Stimulated activated memory B cell treated with anti-CD40 and anti-IgM and Interleukin-4, amounts not matched to agents 10 μg/mL and 1 μg/mL and 100 μg/mL, for 72 hours (primary cell): Measurements from ENCODE around the gene FAM170B.

ENCODE experiments used
- ATAC-seq: fragments of 150-1000 bp; cut with Tn5 transposase; 2 replicates; pipeline ENCODE4 v1.10.0; 2021
- H3K27ac Mint-ChIP-seq: one replicate; pipeline ENCODE4 v1.8.0; 2022; ENCODE audit warnings: mild to moderate bottlenecking, mixed read lengths
- H3K27me3 Mint-ChIP-seq: one replicate; pipeline ENCODE4 v1.8.0; 2022; ENCODE audit warnings: mixed read lengths
- H3K36me3 Mint-ChIP-seq: one replicate; pipeline ENCODE4 v1.8.0; 2022; ENCODE audit warnings: mixed read lengths
- H3K4me1 Mint-ChIP-seq: one replicate; pipeline ENCODE4 v1.8.0; 2022; ENCODE audit warnings: mixed read lengths
- H3K4me3 Mint-ChIP-seq: one replicate; pipeline ENCODE4 v1.8.0; 2022; ENCODE audit warnings: mild to moderate bottlenecking, moderate library complexity, mixed read lengths
- H3K9me3 Mint-ChIP-seq: one replicate; pipeline ENCODE4 v1.8.0; 2022; ENCODE audit warnings: mixed read lengths

The FAM170B gene

DNA sequence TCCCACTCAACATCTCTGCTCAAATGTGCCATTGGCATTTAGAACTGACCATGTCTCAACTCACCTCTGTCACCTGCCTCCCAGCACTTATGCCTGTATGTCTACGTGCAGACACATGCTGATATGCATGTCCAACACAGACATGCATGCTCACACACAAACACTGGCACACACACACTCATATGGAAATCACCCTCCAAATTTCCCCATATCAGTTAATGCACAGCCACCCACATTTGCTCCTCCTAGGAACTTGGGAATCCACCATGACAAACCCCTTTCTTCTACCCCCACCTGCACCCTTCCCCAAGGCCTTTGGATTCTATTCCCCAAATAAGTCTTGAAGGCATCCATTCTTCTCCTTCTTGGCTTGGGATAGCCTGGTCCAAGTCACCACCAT is 4.4 kb downstream of the FAM170B start:
- no peak overlapping the region for H3K27ac Mint-ChIP-seq
- peaks cover 23% of the 10 kb centered on the region for H3K27me3 Mint-ChIP-seq
- peaks cover 5% of the 10 kb centered on the region for H3K4me1 Mint-ChIP-seq
- H3K4me3 Mint-ChIP-seq: no peak overlapping the region
- H3K36me3 Mint-ChIP-seq: no peaks in the 10 kb centered on the region
- ATAC-seq: no peak
- no peaks in the 10 kb centered on the region for H3K9me3 Mint-ChIP-seq

DNA sequence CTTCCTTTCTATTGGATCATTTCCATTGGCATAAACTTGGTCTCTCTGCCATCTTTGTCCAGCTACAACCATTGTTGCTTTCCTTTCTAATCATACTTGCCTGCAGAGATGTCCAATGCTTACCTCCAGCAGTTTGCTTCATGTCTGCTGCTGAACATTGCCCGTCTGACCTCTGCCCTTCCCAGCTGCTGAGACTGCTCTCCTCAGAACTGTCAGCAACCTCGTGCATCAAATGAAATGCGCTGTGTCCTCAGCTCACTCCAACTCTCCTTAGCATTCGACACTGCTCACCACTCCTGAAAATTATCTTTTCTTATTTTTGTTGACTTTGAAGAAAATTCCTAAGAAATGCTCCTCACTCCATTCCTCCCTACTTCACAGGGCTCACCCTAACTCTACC is 5.0 kb downstream of the FAM170B start:
- Mint-ChIP-seq H3K4me1 (no peaks in the 10 kb centered on the region), H3K27ac (no peak overlapping the region), H3K27me3 (peaks cover 23% of the 10 kb centered on the region), H3K4me3 (no peak overlapping the region), H3K9me3 (no peaks in the 10 kb centered on the region), H3K36me3 (no peaks in the 10 kb centered on the region)
- ATAC-seq: no peak

DNA sequence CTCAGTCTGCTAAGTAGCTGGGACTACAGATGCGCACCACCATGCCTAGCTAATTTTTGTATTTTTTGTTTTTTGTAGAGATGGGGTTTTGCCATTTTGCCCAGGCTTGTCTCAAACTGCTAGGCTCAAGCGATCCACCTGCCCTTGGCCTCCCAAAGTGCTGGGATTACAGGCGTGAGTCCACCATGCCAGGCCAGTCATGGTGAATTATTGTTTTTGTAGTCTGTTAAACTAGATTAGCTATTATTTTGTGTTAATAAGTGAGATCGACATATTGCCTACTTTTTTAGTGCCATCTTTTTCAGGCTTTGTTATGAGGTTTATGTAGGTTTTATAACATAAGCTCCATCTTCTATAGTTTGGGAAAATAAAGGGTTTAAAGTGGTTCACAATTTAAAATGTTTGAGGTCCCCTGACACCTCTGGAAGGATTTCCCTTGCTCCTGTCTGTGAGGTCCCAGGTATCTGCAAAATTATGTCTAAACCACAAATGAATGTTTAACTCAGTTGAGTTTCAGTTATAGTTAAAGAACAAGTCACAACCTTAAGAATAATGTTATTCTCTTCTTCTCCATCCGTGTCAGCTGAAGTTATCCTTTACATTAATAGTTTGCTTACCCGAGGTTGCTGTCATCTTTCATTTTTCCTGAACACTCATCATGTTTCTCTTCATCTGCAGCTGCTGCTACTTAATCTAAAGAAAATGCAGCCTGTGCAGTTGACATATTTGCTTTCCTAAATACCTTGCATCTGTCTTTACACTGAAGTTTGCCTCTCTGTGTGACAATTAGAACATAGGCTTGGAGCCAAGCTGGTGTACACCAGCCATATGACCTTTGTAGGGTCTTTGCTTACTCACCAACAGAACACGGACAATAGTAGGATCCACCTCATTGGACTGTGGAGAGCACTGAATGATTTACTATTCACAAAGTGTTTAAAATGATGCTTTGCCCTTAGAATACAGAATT is 9.6 kb downstream of the FAM170B start:
- no peak for ATAC-seq
- H3K9me3 Mint-ChIP-seq: peaks cover 4% of the 10 kb centered on the region
- no peaks in the 10 kb centered on the region for H3K36me3 Mint-ChIP-seq

DNA sequence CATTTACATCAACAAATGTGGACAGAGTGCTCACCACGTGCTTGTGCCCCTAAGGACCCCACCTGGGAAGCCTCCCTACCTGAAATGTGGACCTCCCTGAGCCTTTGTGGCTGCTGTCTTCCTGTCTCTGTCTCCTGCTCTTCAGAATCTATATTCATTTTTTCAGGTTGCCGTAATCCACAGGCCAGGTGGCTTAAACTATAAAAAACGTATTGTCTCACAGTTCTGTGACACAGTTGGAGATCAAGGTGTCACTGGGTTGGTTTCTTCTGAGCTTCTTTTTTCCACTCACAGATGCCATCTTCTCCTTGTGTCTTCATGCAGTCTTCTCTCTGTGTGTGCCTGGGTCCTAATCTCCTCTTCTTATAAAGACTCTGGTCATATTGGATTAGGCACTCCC is 12.9 kb downstream of the FAM170B start:
- H3K27me3 Mint-ChIP-seq: peaks cover 8% of the 10 kb centered on the region
- no peak overlapping the region for H3K4me3 Mint-ChIP-seq
- no peak overlapping the region for H3K27ac Mint-ChIP-seq
- ATAC-seq: no peak
- no peaks in the 10 kb centered on the region for H3K4me1 Mint-ChIP-seq
- H3K9me3 Mint-ChIP-seq: peaks cover 4% of the 10 kb centered on the region
- H3K36me3 Mint-ChIP-seq: no peaks in the 10 kb centered on the region

More for the DNA sequence above, 9.6 kb downstream of the FAM170B start:
- Mint-ChIP-seq H3K27me3 (peaks cover 15% of the 10 kb centered on the region), H3K27ac (no peak overlapping the region), H3K4me1 (no peaks in the 10 kb centered on the region), H3K4me3 (no peak overlapping the region)

DNA sequence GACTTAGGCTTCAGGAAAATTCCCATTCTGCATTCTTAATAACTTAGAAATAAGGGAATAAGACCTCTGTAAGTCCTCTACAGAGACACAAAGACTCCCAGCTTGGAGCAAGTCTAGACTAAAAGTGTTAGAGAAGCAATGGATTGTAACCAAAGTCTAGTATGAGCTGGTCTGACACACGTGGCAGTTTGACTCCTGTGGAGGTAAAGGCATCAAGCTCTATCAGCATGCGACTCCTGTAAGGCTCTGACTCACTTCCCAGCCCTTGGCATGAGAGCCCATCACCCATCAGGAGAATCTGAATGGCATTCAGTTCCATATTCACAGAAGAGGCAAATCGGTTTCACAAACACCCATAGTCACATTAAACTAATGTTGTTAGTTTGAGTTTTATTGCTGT is 14.1 kb downstream of the FAM170B start:
- Mint-ChIP-seq H3K27ac (no peak overlapping the region), H3K36me3 (no peaks in the 10 kb centered on the region), H3K27me3 (peaks cover 12% of the 10 kb centered on the region), H3K4me3 (no peak overlapping the region), H3K9me3 (peaks cover 4% of the 10 kb centered on the region), H3K4me1 (no peaks in the 10 kb centered on the region)
- no peak for ATAC-seq

DNA sequence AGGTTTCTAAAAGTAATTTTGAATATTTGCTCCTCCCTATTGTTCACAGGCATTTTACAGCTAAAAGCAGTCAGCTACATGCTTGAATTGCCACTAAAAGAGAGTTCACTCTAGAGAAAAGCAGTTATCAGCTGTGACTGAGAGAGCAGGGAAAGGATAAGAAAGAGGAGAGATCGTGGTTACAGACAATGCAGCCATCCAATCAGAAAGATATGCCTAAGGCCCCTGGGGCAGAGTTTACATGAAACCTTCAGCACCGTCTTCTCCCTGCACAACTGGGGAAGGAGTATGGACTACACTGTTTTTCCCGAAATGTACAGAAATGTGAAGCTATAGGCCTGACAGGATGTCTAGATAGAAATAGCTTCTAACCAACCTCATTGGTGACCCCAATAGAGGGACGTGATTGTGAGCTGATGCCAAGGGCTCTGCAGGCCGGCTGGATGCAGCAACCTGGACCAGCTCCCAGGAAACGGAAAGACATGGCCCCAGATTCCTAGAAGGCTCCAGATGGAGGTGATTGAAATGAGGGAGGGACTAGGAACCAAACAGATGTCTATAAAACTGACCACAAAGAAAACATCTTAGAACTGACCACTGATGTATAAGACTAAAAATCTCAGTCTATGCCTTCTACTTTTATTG is 15.3 kb downstream of the FAM170B start:
- Mint-ChIP-seq H3K9me3 (peaks cover 4% of the 10 kb centered on the region), H3K36me3 (no peaks in the 10 kb centered on the region), H3K27me3 (peaks cover 24% of the 10 kb centered on the region), H3K4me1 (no peaks in the 10 kb centered on the region), H3K27ac (no peak overlapping the region), H3K4me3 (no peak overlapping the region)
- ATAC-seq: no peak

DNA sequence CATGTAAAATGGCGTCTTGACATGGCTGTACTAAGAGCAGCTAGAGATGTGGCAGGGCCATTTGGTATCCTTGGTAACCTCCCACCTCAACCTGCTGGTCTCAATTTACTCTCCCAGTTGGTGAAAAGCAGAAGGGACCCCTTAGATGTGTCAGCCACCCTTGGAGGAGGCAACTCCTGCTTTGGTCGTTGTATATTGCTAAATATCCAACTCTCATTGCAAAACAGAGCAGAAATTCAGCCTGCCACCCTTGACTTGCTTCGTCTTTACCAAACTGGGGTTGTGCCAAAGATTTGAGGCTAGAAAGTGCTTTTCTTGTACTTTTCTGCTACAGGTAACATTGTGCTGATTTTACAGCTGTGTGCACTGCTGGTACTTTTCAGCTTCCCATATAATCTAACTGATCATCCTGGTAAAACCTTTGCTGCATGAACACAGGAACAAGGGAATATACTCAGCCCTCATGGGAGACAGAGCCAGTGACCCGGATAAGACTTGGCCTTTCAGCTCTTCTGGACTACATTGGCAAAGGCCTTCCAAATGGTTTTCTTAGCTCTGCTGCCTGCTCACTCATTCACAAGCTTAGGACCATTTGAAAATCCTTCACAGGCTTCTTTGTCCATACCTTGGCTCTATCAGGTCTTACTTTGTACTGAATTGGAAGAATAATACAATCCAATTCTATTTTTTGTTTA is 16.3 kb downstream of the FAM170B start:
- Mint-ChIP-seq H3K36me3 (no peaks in the 10 kb centered on the region), H3K27ac (no peak overlapping the region), H3K4me1 (no peaks in the 10 kb centered on the region), H3K27me3 (peaks cover 26% of the 10 kb centered on the region), H3K4me3 (no peak overlapping the region), H3K9me3 (peaks cover 4% of the 10 kb centered on the region)
- no peak for ATAC-seq

DNA sequence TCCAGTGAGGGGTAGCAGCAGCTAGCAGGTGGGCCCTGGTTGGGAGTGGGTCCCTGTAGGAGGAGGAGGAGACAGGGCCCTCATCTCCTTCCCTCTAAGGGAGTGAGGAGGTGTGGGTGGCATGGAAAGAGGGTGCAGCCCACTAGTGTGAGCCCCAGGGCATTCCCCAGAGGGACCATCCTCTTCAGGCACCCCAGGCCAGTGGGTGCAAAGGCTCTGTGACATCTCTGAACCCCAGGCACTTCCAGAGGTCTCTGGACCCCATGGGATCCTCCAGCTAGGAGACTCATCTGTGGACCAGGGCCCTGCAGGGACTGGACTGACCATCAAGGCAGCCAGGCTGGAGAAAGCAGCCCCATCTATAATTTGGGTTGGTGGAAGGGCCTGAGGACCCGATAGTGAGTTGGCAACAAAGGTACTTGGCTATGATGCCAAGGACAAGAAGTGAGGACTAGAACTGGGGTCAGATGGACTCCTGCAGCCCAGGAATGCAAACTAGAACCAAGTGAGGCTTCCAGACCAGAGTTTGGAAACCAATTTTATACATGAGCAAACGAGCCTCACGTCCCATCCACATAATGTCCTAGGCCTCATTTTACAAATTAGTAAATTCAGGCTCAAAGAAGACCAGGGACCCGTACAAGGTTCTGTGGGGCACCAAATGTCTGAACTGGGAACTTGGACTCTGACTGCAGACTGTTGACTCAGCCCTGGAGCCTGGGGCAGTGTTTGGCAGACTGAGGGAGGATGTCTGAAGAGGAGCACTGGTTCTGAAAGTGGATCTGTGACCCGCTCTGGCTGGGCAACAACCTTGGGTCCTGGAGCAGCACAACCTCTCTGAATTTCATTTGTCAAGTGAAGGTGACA is 17.1 kb downstream of the FAM170B start:
- H3K27me3 Mint-ChIP-seq: peaks cover 26% of the 10 kb centered on the region
- H3K36me3 Mint-ChIP-seq: no peaks in the 10 kb centered on the region
- ATAC-seq: no peak
- no peaks in the 10 kb centered on the region for H3K4me1 Mint-ChIP-seq
- H3K9me3 Mint-ChIP-seq: peaks cover 2% of the 10 kb centered on the region
- H3K27ac Mint-ChIP-seq: no peak overlapping the region
- no peak overlapping the region for H3K4me3 Mint-ChIP-seq

DNA sequence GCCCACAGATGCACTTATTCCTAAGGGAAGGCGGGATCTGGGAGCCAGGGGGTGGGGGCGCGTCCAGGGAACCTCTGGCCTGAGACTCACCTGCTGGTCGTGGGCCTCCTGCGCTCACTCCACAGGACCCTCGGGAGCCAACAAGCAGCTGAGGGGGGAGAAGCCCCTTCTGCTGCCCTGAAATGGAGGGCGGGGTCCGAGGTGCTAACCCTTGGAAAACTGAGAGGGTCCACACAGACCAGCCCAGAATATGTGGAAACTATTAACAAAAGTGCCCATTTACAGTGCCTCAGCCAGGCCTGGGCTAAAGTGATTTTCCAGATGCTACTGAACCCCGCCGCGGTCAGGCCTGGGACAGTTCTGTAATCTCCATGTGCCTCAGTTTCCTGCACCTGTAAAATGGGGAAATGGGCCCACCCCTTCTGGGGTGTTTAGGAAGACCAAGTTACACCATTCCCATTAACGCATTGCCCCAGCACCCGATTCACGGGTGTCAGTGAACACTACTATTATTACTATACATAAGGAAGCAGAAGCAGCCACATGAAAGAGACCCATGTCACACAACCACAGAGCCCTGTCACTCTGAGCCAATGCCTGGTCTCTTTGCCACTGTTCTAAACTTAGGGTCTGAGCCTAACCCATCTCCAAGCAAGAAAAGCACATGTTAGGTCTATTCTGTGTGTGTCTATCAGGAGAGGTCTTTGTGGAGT is 17.9 kb downstream of the FAM170B start:
- no peak for ATAC-seq
- Mint-ChIP-seq H3K27ac (no peak overlapping the region), H3K4me1 (no peaks in the 10 kb centered on the region), H3K9me3 (no peaks in the 10 kb centered on the region), H3K4me3 (no peak overlapping the region), H3K27me3 (peaks cover 26% of the 10 kb centered on the region), H3K36me3 (no peaks in the 10 kb centered on the region)

DNA sequence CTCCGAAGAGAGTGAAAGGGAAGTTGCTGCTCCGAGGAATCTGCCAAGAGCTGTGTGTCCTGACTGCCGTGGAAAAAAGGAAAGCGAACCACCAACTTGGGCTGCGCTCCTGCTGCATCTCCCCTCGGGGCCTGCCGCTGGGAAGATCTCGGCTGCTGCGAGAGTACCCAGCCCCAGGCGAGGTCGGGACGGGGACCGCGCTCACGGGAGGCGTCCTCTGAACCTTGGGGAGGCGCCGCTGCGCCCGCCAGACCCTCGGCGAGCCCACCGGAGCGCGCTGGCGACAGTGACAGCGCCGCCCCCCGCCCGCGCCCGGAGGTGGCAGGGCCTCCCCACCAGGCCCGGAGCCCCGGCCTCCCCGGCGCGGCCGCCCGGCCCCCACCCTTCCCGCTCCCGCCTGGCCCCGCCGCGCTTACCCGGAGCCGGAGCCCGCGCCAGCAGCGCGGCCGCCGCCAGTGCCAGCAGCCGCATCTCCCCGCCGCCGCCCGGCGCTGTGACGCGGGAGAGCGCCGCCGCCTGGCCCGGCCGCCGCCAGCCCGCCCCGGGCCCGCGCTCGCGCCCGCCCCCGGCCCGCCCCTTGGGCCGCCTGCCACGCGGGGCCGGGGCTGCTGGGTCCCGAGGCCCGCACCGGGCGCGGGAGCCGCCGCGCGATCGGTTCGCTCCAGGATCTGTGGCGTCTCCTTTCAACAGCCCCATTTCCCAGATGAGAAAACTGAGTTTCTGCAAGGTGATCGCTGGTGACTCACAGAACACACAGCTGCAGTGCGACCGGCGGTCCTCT is 18.6 kb downstream of the FAM170B start, which contains the start of gene VSTM4:
VSTM4 (minus strand) TSS at position 508 of the 781 bp plus-strand sequence; CDS start at position 471, 37 bp downstream.
- Mint-ChIP-seq H3K4me1 (no peaks in the 10 kb centered on the region), H3K36me3 (no peaks in the 10 kb centered on the region), H3K4me3 (peak within 1 kb of the TSS; percentile 46), H3K9me3 (no peaks in the 10 kb centered on the region), H3K27me3 (peaks cover 28% of the 10 kb centered on the region), H3K27ac (no peak within 1 kb of the TSS)
- peak; percentile 37 for ATAC-seq

DNA sequence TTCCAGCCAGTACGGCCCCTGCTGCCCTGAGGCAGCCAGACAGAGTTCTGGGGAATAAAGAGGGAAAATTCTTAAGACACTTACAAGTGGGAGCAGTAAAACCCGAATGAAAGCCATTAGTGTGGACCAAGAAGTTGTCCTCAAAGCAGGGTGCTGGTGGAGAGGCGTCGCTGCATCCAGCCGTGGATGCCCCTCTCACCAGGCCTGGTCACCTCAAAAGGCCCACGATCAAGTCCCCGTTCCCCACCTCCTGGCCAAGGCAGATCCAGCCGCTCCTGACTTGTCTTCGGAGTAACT is 19.2 kb downstream of the FAM170B start:
- Mint-ChIP-seq H3K4me1 (no peaks in the 10 kb centered on the region), H3K9me3 (no peaks in the 10 kb centered on the region), H3K27ac (no peak overlapping the region), H3K4me3 (peak overlapping the region; percentile 46), H3K36me3 (no peaks in the 10 kb centered on the region), H3K27me3 (peaks cover 34% of the 10 kb centered on the region)
- ATAC-seq: no peak

DNA sequence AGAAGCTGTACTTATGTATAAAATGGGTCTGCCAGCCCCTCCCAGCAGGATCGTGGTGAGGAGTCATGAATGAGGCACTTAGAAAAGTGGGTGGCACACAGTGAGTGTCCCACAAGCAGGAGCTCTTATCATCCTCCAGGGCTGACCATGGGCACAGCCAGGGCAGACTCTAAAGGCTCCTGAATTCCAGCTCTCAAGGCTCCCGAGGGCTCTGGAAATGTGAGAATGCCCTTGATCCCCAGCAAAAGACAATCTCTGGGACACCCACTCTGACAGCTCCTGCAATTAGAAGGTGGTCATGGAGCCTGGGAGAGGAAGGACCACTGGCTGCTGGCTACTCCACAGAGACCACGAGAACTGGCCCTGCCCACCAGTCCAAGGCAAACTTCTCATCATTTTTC is 20.1 kb downstream of the FAM170B start:
- Mint-ChIP-seq H3K4me1 (no peaks in the 10 kb centered on the region), H3K27ac (no peak overlapping the region), H3K4me3 (no peak overlapping the region), H3K9me3 (no peaks in the 10 kb centered on the region), H3K36me3 (no peaks in the 10 kb centered on the region), H3K27me3 (peaks cover 36% of the 10 kb centered on the region)
- ATAC-seq: no peak

DNA sequence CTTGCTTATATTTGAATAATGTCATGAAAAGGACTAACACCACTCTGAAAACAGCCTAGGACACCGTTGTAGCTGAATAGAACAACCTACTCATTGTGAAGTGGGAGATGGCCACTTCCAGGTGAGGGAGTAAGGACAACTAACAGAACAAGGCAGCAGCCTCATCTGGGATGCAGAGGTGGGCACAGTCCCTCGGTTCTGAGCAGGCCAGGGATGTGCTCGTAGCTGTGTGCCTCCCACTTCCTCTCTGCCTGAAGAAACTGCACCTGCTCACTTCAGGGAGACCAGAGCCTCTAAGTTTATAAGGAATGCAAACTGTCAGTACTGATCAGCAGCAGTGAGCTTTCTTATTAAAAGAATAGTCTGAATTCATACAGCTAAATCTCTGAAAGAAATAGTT is 21.0 kb downstream of the FAM170B start:
- Mint-ChIP-seq H3K4me1 (no peaks in the 10 kb centered on the region), H3K4me3 (no peak overlapping the region), H3K9me3 (no peaks in the 10 kb centered on the region), H3K27ac (no peak overlapping the region), H3K27me3 (peaks cover 36% of the 10 kb centered on the region), H3K36me3 (no peaks in the 10 kb centered on the region)
- ATAC-seq: no peak

DNA sequence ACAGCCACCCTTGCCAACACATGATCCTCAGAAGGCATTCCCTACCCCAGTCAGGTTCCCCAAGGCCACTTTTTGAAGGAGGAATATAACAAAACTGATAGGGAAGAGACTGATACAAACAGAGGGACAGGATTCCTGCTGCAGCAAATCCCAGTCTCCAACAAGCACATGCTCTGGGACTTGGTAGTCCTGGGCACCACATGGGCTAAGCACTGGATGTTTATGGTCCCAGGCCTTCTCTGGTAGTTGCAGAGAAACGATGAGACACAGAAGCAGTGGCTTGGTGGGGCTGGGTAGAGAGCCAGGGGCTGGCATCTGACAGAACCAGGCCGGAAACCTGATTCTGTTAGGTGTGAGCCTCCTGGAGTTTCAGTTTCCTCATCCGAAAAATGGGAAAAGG is 21.7 kb downstream of the FAM170B start:
- Mint-ChIP-seq H3K36me3 (no peaks in the 10 kb centered on the region), H3K4me3 (no peak overlapping the region), H3K27me3 (peaks cover 36% of the 10 kb centered on the region), H3K4me1 (no peaks in the 10 kb centered on the region), H3K27ac (no peak overlapping the region), H3K9me3 (no peaks in the 10 kb centered on the region)
- ATAC-seq: no peak
